ENCODE measurements around the gene G6PC2. TPM values are rescaled to one million over a fixed set of nuclear protein-coding genes. Genes with fewer than 3 reads are reported as not detected.
"Not testable (repeated sequence)": the region's sequence is repeated elsewhere in the genome, so short reads cannot be mapped to it uniquely, and the experiment has no call there.

The G6PC2 gene
- total and polyA plus RNA-seq, 2 donors (not counting 1 experiment from before 2014, with no cell fraction given), result not detected

DNA sequence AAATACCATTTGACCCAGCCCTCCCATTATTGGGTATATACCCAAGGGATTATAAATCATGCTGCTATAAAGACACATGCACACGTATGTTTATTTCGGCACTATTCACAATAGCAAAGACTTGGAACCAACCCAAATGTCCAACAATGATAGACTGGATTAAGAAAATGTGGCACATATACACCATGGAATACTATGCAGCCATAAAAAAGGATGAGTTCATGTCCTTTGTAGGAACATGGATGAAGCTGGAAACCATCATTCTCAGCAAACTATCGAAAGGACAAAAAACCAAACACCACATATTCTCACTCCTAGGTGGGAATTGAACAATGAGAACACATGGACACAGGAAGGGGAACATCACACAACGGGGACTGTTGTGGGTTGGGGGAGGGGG is 30.3 kb upstream of the G6PC2 start:
- intact Hi-C loops (cut with micrococcal nuclease); H3K4me2 ChIP-seq (replicated peaks; ENCODE audit: low read depth, low read length, poor library complexity, severe bottlenecking); H3K9me3 ChIP-seq (ENCODE audit: control extremely low read depth in 1 of 3, control insufficient read depth in 2 of 3, insufficient read depth in 1 of 3, low read length in 2 of 3); ATAC-seq (ENCODE audit: low read depth); DNase-seq; H3K4me3 ChIP-seq (ENCODE audit: control extremely low read depth in 1 of 5, extremely low read depth in 1 of 5, insufficient read depth in 1 of 5, low read depth in 2 of 5, low read length in 4 of 5); H3K4me3 Mint-ChIP-seq; H3K79me2 ChIP-seq (ENCODE audit: control insufficient read depth, insufficient read depth, low read length); H3K9me3 Mint-ChIP-seq (ENCODE audit: insufficient read depth); H3K36me3 ChIP-seq (replicated peaks in 1 of 2; ENCODE audit: control extremely low read depth in 1 of 2, control insufficient read depth in 1 of 2, extremely low read depth in 1 of 2, insufficient read depth in 2 of 2, low read length in 1 of 2); H3K9ac ChIP-seq (ENCODE audit: low read length); CTCF ChIA-PET; H3K4me1 Mint-ChIP-seq; POLR2A ChIA-PET; H2AFZ ChIP-seq (ENCODE audit: insufficient read depth, low read depth, low read length, poor library complexity, severe bottlenecking); H3K4me1 ChIP-seq (ENCODE audit: control insufficient read depth in 2 of 2, insufficient read depth in 2 of 2, low read length in 2 of 2); H4K20me1 ChIP-seq (ENCODE audit: control insufficient read depth, insufficient read depth, low read length, poor library complexity, severe bottlenecking); H3K27ac ChIP-seq (ENCODE audit: low read length in 2 of 2); H3K27me3 ChIP-seq (replicated peaks in 1 of 4; ENCODE audit: control extremely low read depth in 1 of 4, control insufficient read depth in 3 of 4, insufficient read depth in 4 of 4, low read length in 3 of 4); H3K27me3 Mint-ChIP-seq; H3K27ac Mint-ChIP-seq: not testable (repeated sequence)
- no CpG with 5 or more reads among the region's 4 CpGs for WGBS (ENCODE audit: insufficient coverage)

GRCh38 chr2:168874368-168875054 is 26.6 kb upstream of the G6PC2 start:
- no peaks in the 10 kb centered on the region for H3K27me3 Mint-ChIP-seq
- no peaks in the 10 kb centered on the region for H4K20me1 ChIP-seq (ENCODE audit: control insufficient read depth, insufficient read depth, low read length, poor library complexity, severe bottlenecking)
- ATAC-seq (ENCODE audit: low read depth) (no peak), DNase-seq (no peak)
- no peaks in the 10 kb centered on the region for H3K36me3 ChIP-seq (replicated peaks in 1 of 2; ENCODE audit: control extremely low read depth in 1 of 2, control insufficient read depth in 1 of 2, extremely low read depth in 1 of 2, insufficient read depth in 2 of 2, low read length in 1 of 2)
- H3K27me3 ChIP-seq (replicated peaks in 1 of 4; ENCODE audit: control extremely low read depth in 1 of 4, control insufficient read depth in 3 of 4, insufficient read depth in 4 of 4, low read length in 3 of 4), result no peaks in the 10 kb centered on the region
- H3K9me3 ChIP-seq (ENCODE audit: control extremely low read depth in 1 of 3, control insufficient read depth in 2 of 3, insufficient read depth in 1 of 3, low read length in 2 of 3), result no peaks in the 10 kb centered on the region
- no peak for TF ChIP-seq EZH2 (IDR thresholded peaks at IDR 0.05; ENCODE audit: borderline replicate concordance, insufficient read depth, low read depth, low read length, poor library complexity, severe bottlenecking)
- TF ChIP-seq, protein P1, sequence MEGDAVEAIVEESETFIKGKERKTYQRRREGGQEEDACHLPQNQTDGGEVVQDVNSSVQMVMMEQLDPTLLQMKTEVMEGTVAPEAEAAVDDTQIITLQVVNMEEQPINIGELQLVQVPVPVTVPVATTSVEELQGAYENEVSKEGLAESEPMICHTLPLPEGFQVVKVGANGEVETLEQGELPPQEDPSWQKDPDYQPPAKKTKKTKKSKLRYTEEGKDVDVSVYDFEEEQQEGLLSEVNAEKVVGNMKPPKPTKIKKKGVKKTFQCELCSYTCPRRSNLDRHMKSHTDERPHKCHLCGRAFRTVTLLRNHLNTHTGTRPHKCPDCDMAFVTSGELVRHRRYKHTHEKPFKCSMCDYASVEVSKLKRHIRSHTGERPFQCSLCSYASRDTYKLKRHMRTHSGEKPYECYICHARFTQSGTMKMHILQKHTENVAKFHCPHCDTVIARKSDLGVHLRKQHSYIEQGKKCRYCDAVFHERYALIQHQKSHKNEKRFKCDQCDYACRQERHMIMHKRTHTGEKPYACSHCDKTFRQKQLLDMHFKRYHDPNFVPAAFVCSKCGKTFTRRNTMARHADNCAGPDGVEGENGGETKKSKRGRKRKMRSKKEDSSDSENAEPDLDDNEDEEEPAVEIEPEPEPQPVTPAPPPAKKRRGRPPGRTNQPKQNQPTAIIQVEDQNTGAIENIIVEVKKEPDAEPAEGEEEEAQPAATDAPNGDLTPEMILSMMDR (IDR thresholded peaks at IDR 0.05), result no peak
- H3K4me2 ChIP-seq (replicated peaks; ENCODE audit: low read depth, low read length, poor library complexity, severe bottlenecking), result no peak overlapping the region
- CTCF ChIA-PET, result no interaction called here
- no peaks in the 10 kb centered on the region for H3K9me3 Mint-ChIP-seq (ENCODE audit: insufficient read depth)
- no peak overlapping the region for H3K4me3 ChIP-seq (ENCODE audit: control extremely low read depth in 1 of 5, extremely low read depth in 1 of 5, insufficient read depth in 1 of 5, low read depth in 2 of 5, low read length in 4 of 5)
- H3K4me1 Mint-ChIP-seq, result peaks cover 3% of the 10 kb centered on the region
- 97% methylated on average over 3 of the region's 6 CpGs for WGBS (ENCODE audit: insufficient coverage)
- H3K4me3 Mint-ChIP-seq, result no peak overlapping the region
- H3K9ac ChIP-seq (ENCODE audit: low read length), result no peak overlapping the region
- POLR2A ChIA-PET, result no interaction called here
- no peak overlapping the region for H3K27ac Mint-ChIP-seq
- intact Hi-C loops (cut with micrococcal nuclease), result no loop called here
- H3K4me1 ChIP-seq (ENCODE audit: control insufficient read depth in 2 of 2, insufficient read depth in 2 of 2, low read length in 2 of 2), result no peaks in the 10 kb centered on the region
- no peaks in the 10 kb centered on the region for H3K79me2 ChIP-seq (ENCODE audit: control insufficient read depth, insufficient read depth, low read length)
- no peak overlapping the region for H2AFZ ChIP-seq (ENCODE audit: insufficient read depth, low read depth, low read length, poor library complexity, severe bottlenecking)
- no peak overlapping the region for H3K27ac ChIP-seq (ENCODE audit: low read length in 2 of 2)

DNA sequence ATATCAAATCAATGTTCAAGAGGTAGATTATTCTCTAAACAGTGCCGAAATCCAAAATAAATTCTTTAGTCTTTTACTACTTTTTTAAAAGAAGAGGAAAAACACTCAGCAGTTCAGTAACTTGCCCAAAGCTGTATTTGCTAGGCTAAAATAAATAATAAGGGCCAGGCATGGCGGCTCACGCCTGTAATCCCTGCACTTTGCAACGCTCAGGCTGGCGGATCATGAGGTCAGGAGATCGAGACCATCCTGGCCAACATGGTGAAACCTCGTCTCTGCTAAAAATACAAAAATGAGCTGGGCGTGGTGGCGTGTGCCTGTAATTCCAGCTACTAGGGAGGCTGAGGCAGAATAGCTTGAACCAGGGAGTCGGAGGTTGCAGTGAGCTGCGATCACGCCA is 18.9 kb upstream of the G6PC2 start:
- H3K27ac Mint-ChIP-seq; intact Hi-C loops (cut with micrococcal nuclease); H3K4me1 ChIP-seq (ENCODE audit: control insufficient read depth in 2 of 2, insufficient read depth in 2 of 2, low read length in 2 of 2); H3K27me3 ChIP-seq (replicated peaks in 1 of 4; ENCODE audit: control extremely low read depth in 1 of 4, control insufficient read depth in 3 of 4, insufficient read depth in 4 of 4, low read length in 3 of 4); H3K27ac ChIP-seq (ENCODE audit: low read length in 2 of 2); H3K9me3 Mint-ChIP-seq (ENCODE audit: insufficient read depth); H2AFZ ChIP-seq (ENCODE audit: insufficient read depth, low read depth, low read length, poor library complexity, severe bottlenecking); POLR2A ChIA-PET; CTCF ChIA-PET; H3K4me3 Mint-ChIP-seq; H3K36me3 ChIP-seq (replicated peaks in 1 of 2; ENCODE audit: control extremely low read depth in 1 of 2, control insufficient read depth in 1 of 2, extremely low read depth in 1 of 2, insufficient read depth in 2 of 2, low read length in 1 of 2); H3K79me2 ChIP-seq (ENCODE audit: control insufficient read depth, insufficient read depth, low read length); H4K20me1 ChIP-seq (ENCODE audit: control insufficient read depth, insufficient read depth, low read length, poor library complexity, severe bottlenecking); H3K9ac ChIP-seq (ENCODE audit: low read length); ATAC-seq (ENCODE audit: low read depth); H3K4me2 ChIP-seq (replicated peaks; ENCODE audit: low read depth, low read length, poor library complexity, severe bottlenecking); H3K4me1 Mint-ChIP-seq; DNase-seq; H3K9me3 ChIP-seq (ENCODE audit: control extremely low read depth in 1 of 3, control insufficient read depth in 2 of 3, insufficient read depth in 1 of 3, low read length in 2 of 3); H3K4me3 ChIP-seq (ENCODE audit: control extremely low read depth in 1 of 5, extremely low read depth in 1 of 5, insufficient read depth in 1 of 5, low read depth in 2 of 5, low read length in 4 of 5); H3K27me3 Mint-ChIP-seq: not testable (repeated sequence)
- WGBS (ENCODE audit: insufficient coverage), result 96% methylated on average over 11 of the region's 12 CpGs
